ENCODE results near the gene CEP55. TPM values are rescaled to one million over a fixed set of nuclear protein-coding genes. Genes with fewer than 3 reads are reported as not detected.

CEP55 gene
- polyA plus RNA-seq = 10 to 100 TPM in 1 of 4 donors, 1 to 10 TPM in 2, under 1 TPM in 1; 0.27 to 21.7 (median 3.2) TPM
- long read RNA-seq, donor 1, partial matches to known transcripts = 5 of 8 reads
- long read RNA-seq, donor 1, other reads (novel, unspliced or antisense) = 0 of 8 reads
- long read RNA-seq, donor 2 = 0 reads
- long read RNA-seq, donor 3 = 0 reads
- long read RNA-seq, donor 4 = 0 reads
- long read RNA-seq, donor 5 = 0 reads
- long read RNA-seq, donor 6, partial matches to known transcripts = 0 of 1 reads
- long read RNA-seq, donor 6, other reads (novel, unspliced or antisense) = 0 of 1 reads
- long read RNA-seq, donor 7 = 0 reads
- long read RNA-seq, donor 8 = 0 reads
- long read RNA-seq, donor 9 = 0 reads
- long read RNA-seq, donor 10, partial matches to known transcripts = 0 of 2 reads
- long read RNA-seq, donor 10, other reads (novel, unspliced or antisense) = 0 of 2 reads

DNA sequence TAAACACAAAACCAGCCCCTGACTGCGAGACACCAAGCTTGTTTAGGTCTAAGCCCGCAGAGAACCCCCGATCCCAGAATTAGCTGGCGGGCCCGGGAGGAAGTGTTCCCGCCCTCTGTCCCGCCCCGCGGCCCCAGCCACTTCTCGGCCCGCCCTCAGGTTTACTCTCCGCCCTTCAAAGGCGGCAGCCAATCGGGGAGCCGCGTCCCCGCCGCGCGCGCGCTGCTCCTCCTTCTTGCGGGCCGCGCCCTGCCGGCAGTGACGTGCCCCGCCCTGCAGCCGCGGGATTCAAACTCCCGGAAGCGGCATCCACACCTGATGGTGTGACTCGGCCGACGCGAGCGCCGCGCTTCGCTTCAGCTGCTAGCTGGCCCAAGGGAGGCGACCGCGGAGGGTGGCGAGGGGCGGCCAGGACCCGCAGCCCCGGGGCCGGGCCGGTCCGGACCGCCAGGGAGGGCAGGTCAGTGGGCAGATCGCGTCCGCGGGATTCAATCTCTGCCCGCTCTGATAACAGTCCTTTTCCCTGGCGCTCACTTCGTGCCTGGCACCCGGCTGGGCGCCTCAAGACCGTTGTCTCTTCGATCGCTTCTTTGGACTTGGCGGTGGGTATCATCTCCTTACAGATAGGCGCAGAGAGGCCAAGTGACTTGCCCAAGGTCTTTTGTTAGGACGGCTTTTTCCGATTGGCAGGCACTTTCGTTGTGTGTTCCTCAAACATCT, at the start of gene CEP55:
CEP55 (plus strand) TSS at position 291 of the 720 bp plus-strand sequence. CDS start 3,440 bp downstream, outside the sequence.
- peak within 1 kb of the TSS in 2 of 3 donors; percentile 60 to 70 for H3K27ac ChIP-seq (ENCODE audit: low read depth in 1 of 3, low read length in 2 of 3)
- WGBS, 3 donors = 1% methylated on average over 62 to 68 of the region's 68 CpGs

DNA sequence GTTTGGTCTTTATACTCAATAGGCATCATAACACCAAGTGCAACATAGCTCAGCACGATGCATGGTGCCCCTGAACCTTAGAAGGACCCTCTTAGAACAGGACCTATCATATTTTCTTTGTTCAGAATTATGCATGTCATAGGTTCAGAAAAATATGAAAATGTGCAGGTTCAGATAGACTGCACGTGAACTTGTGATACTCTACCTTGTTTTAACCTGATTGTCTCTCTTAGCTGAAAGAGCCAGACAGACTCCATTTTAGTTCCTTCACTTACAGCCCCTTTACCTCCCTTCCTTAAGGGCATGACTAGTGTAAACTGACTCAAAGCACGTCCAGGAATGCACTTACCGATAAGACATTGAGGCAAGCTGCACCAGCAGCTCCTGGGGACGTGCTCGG, 49.4 kb upstream of the CEP55 start:
- no peak overlapping the region for H3K27ac ChIP-seq (ENCODE audit: low read depth in 1 of 3, low read length in 2 of 3)
- FAIRE-seq (no peak), DNase-seq (no peak)
- H3K27me3 ChIP-seq (ENCODE audit: control insufficient read depth in 3 of 3, insufficient read depth in 3 of 3, low read length in 3 of 3) = no peaks in the 10 kb centered on the region
- no peaks in the 10 kb centered on the region for H3K9me3 ChIP-seq (ENCODE audit: control insufficient read depth in 2 of 2, insufficient read depth in 1 of 2, low read depth in 1 of 2, low read length in 1 of 2)
- peaks cover 6 to 46% (median 9%) of the 10 kb centered on the region in 3 donors for H3K4me1 ChIP-seq (ENCODE audit: control insufficient read depth in 3 of 3, insufficient read depth in 2 of 3, low read depth in 1 of 3, low read length in 2 of 3)
- peaks cover 0 to 3% (median 0%) of the 10 kb centered on the region in 3 donors for H3K36me3 ChIP-seq (ENCODE audit: control insufficient read depth in 3 of 3, insufficient read depth in 2 of 3, low read depth in 1 of 3, low read length in 3 of 3)
- WGBS, 3 donors = 76 to 85% (median 78%) methylated on average over 6 of the region's 6 CpGs
- no peak overlapping the region for H3K4me3 ChIP-seq (ENCODE audit: low read depth in 1 of 3, low read length in 3 of 3)

More for the DNA sequence above, at the start of gene CEP55:
- no peaks in the 10 kb centered on the region for H3K27me3 ChIP-seq (ENCODE audit: control insufficient read depth in 3 of 3, insufficient read depth in 3 of 3, low read length in 3 of 3)
- DNase-seq = peak; percentile 95 to 97
- FAIRE-seq = no peak
- peak within 1 kb of the TSS; percentile 59 to 64 (median 60) for H3K4me3 ChIP-seq (ENCODE audit: low read depth in 1 of 3, low read length in 3 of 3)
- no peaks in the 10 kb centered on the region for H3K9me3 ChIP-seq (ENCODE audit: control insufficient read depth in 2 of 2, insufficient read depth in 1 of 2, low read depth in 1 of 2, low read length in 1 of 2)
- H3K4me1 ChIP-seq (ENCODE audit: control insufficient read depth in 3 of 3, insufficient read depth in 2 of 3, low read depth in 1 of 3, low read length in 2 of 3) = peaks cover 0 to 3% (median 0%) of the 10 kb centered on the region in 3 donors
- H3K36me3 ChIP-seq (ENCODE audit: control insufficient read depth in 3 of 3, insufficient read depth in 2 of 3, low read depth in 1 of 3, low read length in 3 of 3) = no peaks in the 10 kb centered on the region

DNA sequence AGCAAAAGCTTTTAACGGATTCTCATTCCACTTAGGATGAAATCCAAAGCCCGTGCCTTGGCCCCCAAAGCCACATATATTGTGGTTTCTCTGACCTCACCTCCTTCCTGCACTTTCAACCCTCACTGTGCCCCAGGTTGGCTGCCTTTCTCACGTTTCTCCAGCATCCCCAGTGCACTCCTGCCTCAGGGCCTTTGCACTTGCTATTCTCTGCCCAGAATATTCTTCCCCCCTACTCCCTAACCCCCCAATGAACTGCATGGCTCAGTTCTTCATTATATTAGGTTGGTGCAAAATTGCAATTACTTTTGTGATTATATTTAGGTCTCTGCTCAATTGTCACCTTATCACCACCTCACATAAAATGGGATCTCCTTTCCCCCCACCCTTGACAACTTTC, 48.4 kb upstream of the CEP55 start:
- no peaks in the 10 kb centered on the region for H3K27me3 ChIP-seq (ENCODE audit: control insufficient read depth in 3 of 3, insufficient read depth in 3 of 3, low read length in 3 of 3)
- DNase-seq (no peak), FAIRE-seq (no peak)
- 64 to 80% (median 67%) methylated on average over 3 of the region's 3 CpGs for WGBS, 3 donors
- no peak overlapping the region for H3K27ac ChIP-seq (ENCODE audit: low read depth in 1 of 3, low read length in 2 of 3)
- peaks cover 6 to 40% (median 9%) of the 10 kb centered on the region in 3 donors for H3K4me1 ChIP-seq (ENCODE audit: control insufficient read depth in 3 of 3, insufficient read depth in 2 of 3, low read depth in 1 of 3, low read length in 2 of 3)
- H3K4me3 ChIP-seq (ENCODE audit: low read depth in 1 of 3, low read length in 3 of 3) = no peak overlapping the region
- H3K36me3 ChIP-seq (ENCODE audit: control insufficient read depth in 3 of 3, insufficient read depth in 2 of 3, low read depth in 1 of 3, low read length in 3 of 3) = peaks cover 0 to 3% (median 0%) of the 10 kb centered on the region in 3 donors
- H3K9me3 ChIP-seq (ENCODE audit: control insufficient read depth in 2 of 2, insufficient read depth in 1 of 2, low read depth in 1 of 2, low read length in 1 of 2) = no peaks in the 10 kb centered on the region

DNA sequence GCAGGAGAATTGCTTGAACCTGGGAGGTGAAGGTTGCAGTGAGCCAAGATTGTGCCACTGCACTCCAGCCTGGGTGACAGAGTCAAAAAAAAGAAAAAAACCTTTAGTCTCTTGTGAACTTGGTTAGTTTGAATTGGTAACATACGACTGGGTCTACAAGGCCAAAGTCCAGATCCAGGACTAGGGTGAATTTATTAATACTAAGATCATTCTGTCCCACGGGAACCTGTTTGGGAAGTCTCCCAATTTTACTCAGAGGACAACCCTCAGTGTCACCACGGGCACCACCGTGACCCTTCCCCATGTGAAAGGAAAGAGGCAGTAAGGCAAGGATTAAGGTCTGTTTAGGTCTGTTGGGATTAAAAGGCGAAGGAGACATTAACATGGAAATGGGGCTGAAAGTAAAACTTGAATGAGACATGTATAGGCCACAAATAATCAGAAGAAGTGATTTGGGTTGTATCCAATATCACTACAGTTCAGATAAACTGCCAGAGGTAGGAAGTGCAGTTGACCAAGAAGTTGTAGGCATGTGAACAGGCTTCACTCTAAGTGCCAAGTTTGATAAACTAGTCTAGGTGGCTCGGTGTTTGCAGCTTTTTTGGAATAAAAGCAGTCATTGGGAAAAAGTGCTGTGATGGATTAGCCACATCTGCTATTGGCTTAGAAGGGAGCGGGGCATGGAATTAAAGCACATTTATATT, 45.0 kb upstream of the CEP55 start:
- no peak for FAIRE-seq
- Histone ChIP-seq H3K36me3 (ENCODE audit: control insufficient read depth in 3 of 3, insufficient read depth in 2 of 3, low read depth in 1 of 3, low read length in 3 of 3) (peaks cover 0 to 9% (median 0%) of the 10 kb centered on the region in 3 donors), H3K27ac (ENCODE audit: low read depth in 1 of 3, low read length in 2 of 3) (no peak overlapping the region), H3K9me3 (ENCODE audit: control insufficient read depth in 2 of 2, insufficient read depth in 1 of 2, low read depth in 1 of 2, low read length in 1 of 2) (no peaks in the 10 kb centered on the region), H3K4me1 (ENCODE audit: control insufficient read depth in 3 of 3, insufficient read depth in 2 of 3, low read depth in 1 of 3, low read length in 2 of 3) (peaks cover 0 to 7% (median 0%) of the 10 kb centered on the region in 3 donors), H3K4me3 (ENCODE audit: low read depth in 1 of 3, low read length in 3 of 3) (no peak overlapping the region), H3K27me3 (ENCODE audit: control insufficient read depth in 3 of 3, insufficient read depth in 3 of 3, low read length in 3 of 3) (no peaks in the 10 kb centered on the region)
- no peak for DNase-seq
- 48 to 72% (median 53%) methylated on average over 7 of the region's 7 CpGs for WGBS, 3 donors

DNA sequence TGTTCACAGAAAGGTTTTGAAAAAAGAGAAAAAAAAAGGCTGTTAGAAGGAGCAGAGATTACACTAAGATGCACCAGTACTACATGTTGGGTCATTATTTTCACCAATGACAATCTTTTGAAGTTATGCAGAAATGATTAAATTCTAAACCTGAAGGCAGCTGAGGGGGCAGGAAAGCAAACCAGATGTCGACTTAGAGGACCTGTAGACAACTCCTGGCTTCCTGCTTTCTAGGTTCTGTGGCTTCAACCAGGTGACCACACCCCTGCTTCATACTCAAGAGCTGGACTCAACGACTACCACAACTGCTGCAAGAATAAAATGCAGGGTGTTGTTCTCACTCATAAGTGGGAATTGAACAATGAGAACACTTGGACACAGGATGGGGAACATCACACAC, 44.3 kb upstream of the CEP55 start:
- no peaks in the 10 kb centered on the region for H3K9me3 ChIP-seq (ENCODE audit: control insufficient read depth in 2 of 2, insufficient read depth in 1 of 2, low read depth in 1 of 2, low read length in 1 of 2)
- WGBS, 3 donors = 42 to 48% (median 45%) methylated on average over 2 of the region's 2 CpGs
- H3K27me3 ChIP-seq (ENCODE audit: control insufficient read depth in 3 of 3, insufficient read depth in 3 of 3, low read length in 3 of 3) = no peaks in the 10 kb centered on the region
- no peak overlapping the region for H3K27ac ChIP-seq (ENCODE audit: low read depth in 1 of 3, low read length in 2 of 3)
- no peak for DNase-seq
- H3K4me3 ChIP-seq (ENCODE audit: low read depth in 1 of 3, low read length in 3 of 3) = no peak overlapping the region
- peaks cover 0 to 11% (median 0%) of the 10 kb centered on the region in 3 donors for H3K36me3 ChIP-seq (ENCODE audit: control insufficient read depth in 3 of 3, insufficient read depth in 2 of 3, low read depth in 1 of 3, low read length in 3 of 3)
- H3K4me1 ChIP-seq (ENCODE audit: control insufficient read depth in 3 of 3, insufficient read depth in 2 of 3, low read depth in 1 of 3, low read length in 2 of 3) = peaks cover 0 to 5% (median 0%) of the 10 kb centered on the region in 3 donors
- no peak for FAIRE-seq

DNA sequence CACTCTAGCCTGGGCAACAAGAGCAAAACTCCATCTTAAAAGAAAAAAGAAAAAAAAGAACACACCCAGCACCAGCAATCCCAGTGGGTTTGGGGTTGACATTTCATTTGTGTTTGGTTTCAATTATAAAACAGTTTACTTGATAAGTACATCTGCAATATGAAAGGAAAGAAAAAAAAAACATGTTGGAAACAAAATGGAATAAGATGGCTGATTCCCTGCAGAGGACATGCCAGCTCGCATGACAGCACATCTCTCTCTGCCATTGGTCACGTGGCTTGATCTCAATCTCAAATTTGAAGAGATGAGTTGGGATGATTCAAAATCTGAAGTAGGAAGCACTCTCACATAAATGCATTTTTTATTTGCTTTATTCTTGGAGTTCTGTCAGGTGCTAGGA, 42.3 kb upstream of the CEP55 start:
- 83 to 92% (median 90%) methylated on average over 2 of the region's 2 CpGs for WGBS, 3 donors
- H3K9me3 ChIP-seq (ENCODE audit: control insufficient read depth in 2 of 2, insufficient read depth in 1 of 2, low read depth in 1 of 2, low read length in 1 of 2) = no peaks in the 10 kb centered on the region
- peaks cover 0 to 8% (median 0%) of the 10 kb centered on the region in 3 donors for H3K36me3 ChIP-seq (ENCODE audit: control insufficient read depth in 3 of 3, insufficient read depth in 2 of 3, low read depth in 1 of 3, low read length in 3 of 3)
- FAIRE-seq (no peak), DNase-seq (no peak)
- H3K4me3 ChIP-seq (ENCODE audit: low read depth in 1 of 3, low read length in 3 of 3) = no peak overlapping the region
- H3K4me1 ChIP-seq (ENCODE audit: control insufficient read depth in 3 of 3, insufficient read depth in 2 of 3, low read depth in 1 of 3, low read length in 2 of 3) = peaks cover 0 to 20% (median 6%) of the 10 kb centered on the region in 3 donors
- H3K27ac ChIP-seq (ENCODE audit: low read depth in 1 of 3, low read length in 2 of 3) = no peak overlapping the region
- no peaks in the 10 kb centered on the region for H3K27me3 ChIP-seq (ENCODE audit: control insufficient read depth in 3 of 3, insufficient read depth in 3 of 3, low read length in 3 of 3)

DNA sequence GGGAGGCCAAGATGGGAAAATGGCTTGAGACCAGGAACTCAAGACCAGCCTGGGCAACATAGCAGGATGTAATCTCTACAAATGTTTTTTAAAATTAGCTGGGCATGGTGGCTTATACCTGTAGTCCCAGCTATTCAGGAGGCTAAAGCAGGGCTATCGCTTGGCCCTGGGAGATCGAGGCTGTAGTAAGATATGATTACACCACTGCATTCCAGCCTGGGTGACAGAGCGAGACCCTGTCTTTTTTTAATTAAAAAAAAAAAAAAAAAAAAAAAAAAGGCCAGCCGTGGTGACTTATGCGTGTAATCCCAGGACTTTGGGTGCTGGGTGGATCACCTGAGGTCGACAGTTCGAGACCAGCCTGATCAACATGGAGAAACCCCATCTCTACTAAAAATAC, 41.7 kb upstream of the CEP55 start:
- WGBS, 3 donors = 90 to 98% (median 96%) methylated on average over 7 of the region's 7 CpGs
- H3K27ac ChIP-seq (ENCODE audit: low read depth in 1 of 3, low read length in 2 of 3) = no peak overlapping the region
- no peak for FAIRE-seq
- H3K4me1 ChIP-seq (ENCODE audit: control insufficient read depth in 3 of 3, insufficient read depth in 2 of 3, low read depth in 1 of 3, low read length in 2 of 3) = peaks cover 0 to 25% (median 7%) of the 10 kb centered on the region in 3 donors
- no peaks in the 10 kb centered on the region for H3K27me3 ChIP-seq (ENCODE audit: control insufficient read depth in 3 of 3, insufficient read depth in 3 of 3, low read length in 3 of 3)
- H3K4me3 ChIP-seq (ENCODE audit: low read depth in 1 of 3, low read length in 3 of 3) = no peak overlapping the region
- H3K36me3 ChIP-seq (ENCODE audit: control insufficient read depth in 3 of 3, insufficient read depth in 2 of 3, low read depth in 1 of 3, low read length in 3 of 3) = peaks cover 0 to 8% (median 0%) of the 10 kb centered on the region in 3 donors
- H3K9me3 ChIP-seq (ENCODE audit: control insufficient read depth in 2 of 2, insufficient read depth in 1 of 2, low read depth in 1 of 2, low read length in 1 of 2) = no peaks in the 10 kb centered on the region
- no peak for DNase-seq

DNA sequence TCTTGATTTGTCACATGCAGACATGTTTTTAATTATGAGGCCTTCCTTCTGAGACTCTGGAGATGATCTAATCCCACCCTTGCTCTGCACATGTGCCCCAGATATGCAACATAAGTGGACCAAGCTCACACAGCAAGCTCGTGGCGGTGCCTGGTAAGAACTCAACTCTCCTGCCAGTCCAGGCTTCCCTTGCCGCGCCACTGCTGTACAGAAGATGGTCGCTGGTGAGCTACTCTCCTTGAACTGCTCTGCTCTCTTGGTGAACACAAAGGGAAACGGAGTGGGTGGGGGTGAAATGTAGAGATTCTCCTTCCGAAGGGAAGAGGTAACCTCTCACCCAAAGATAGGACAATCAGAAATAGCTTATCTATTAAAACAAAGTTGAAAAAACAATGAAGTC, 39.9 kb upstream of the CEP55 start:
- no peak overlapping the region for H3K27ac ChIP-seq (ENCODE audit: low read depth in 1 of 3, low read length in 2 of 3)
- DNase-seq = no peak
- H3K36me3 ChIP-seq (ENCODE audit: control insufficient read depth in 3 of 3, insufficient read depth in 2 of 3, low read depth in 1 of 3, low read length in 3 of 3) = peaks cover 0 to 13% (median 0%) of the 10 kb centered on the region in 3 donors
- no peaks in the 10 kb centered on the region for H3K27me3 ChIP-seq (ENCODE audit: control insufficient read depth in 3 of 3, insufficient read depth in 3 of 3, low read length in 3 of 3)
- H3K9me3 ChIP-seq (ENCODE audit: control insufficient read depth in 2 of 2, insufficient read depth in 1 of 2, low read depth in 1 of 2, low read length in 1 of 2) = no peaks in the 10 kb centered on the region
- FAIRE-seq = no peak
- peaks cover 0 to 30% (median 7%) of the 10 kb centered on the region in 3 donors for H3K4me1 ChIP-seq (ENCODE audit: control insufficient read depth in 3 of 3, insufficient read depth in 2 of 3, low read depth in 1 of 3, low read length in 2 of 3)
- H3K4me3 ChIP-seq (ENCODE audit: low read depth in 1 of 3, low read length in 3 of 3) = no peak overlapping the region
- WGBS, 3 donors = 81 to 90% (median 83%) methylated on average over 7 of the region's 7 CpGs
